Calu3 (cell line): ENCODE measurements around the gene ZNF700. TPM values are rescaled to one million over a fixed set of nuclear protein-coding genes. Genes with fewer than 3 reads are reported as not detected.
"Not testable (repeated sequence)": the region's sequence is repeated elsewhere in the genome, so short reads cannot be mapped to it uniquely, and the experiment has no call there.

Source experiments
- BruUV-seq: library from RNA; stranded (reverse); fragments of 400-500 nt; replicated peaks from 2 replicates; lab custom pipeline; 2021; lab: Mats Ljungman, UMichigan
- CTCF ChIA-PET: fragments of 300-600 bp; sonication (Branson Sonifier 250); formaldehyde crosslinking; loops from one replicate; lab custom pipeline; 2022; ENCODE audit warnings: antibody characterized with exemption; lab: Charles Lee
- DNase-seq: peaks from one replicate; pipeline ENCODE4 v3.0.0; 2022
- H3K27ac Mint-ChIP-seq: one replicate; pipeline ENCODE4 v1.8.0; 2022; ENCODE audit warnings: mixed read lengths; ENCODE audit not compliant: unreplicated experiment
- H3K27me3 Mint-ChIP-seq: one replicate; pipeline ENCODE4 v1.8.0; 2022; ENCODE audit warnings: mixed read lengths; ENCODE audit not compliant: unreplicated experiment
- H3K36me3 Mint-ChIP-seq: one replicate; pipeline ENCODE4 v1.8.0; 2022; ENCODE audit warnings: mild to moderate bottlenecking, moderate library complexity, mixed read lengths; ENCODE audit not compliant: insufficient read depth, unreplicated experiment
- H3K4me1 Mint-ChIP-seq: one replicate; pipeline ENCODE4 v1.8.0; 2022; ENCODE audit warnings: mild to moderate bottlenecking, low read depth, mixed read lengths; ENCODE audit not compliant: unreplicated experiment
- H3K4me3 Mint-ChIP-seq: one replicate; pipeline ENCODE4 v1.8.0; 2022; ENCODE audit warnings: mild to moderate bottlenecking, low read depth, moderate library complexity, mixed read lengths; ENCODE audit not compliant: unreplicated experiment
- H3K9me3 Mint-ChIP-seq: one replicate; pipeline ENCODE4 v1.8.0; 2022; ENCODE audit warnings: low read depth, mixed read lengths; ENCODE audit not compliant: unreplicated experiment
- CTCF ChIP-seq: fragments of 200-600 bp; IDR thresholded peaks from one replicate; pipeline ENCODE4 v1.8.0; 2022; ENCODE audit warnings: antibody characterized with exemption; ENCODE audit not compliant: unreplicated experiment
- intact Hi-C: fragments of 100-400 bp; cut with micrococcal nuclease; formaldehyde crosslinking; loops from one replicate; pipeline ENCODE4 v1.10.0; 2022; ENCODE audit not compliant: unreplicated experiment
- total RNA-seq: library from RNA; stranded (reverse); gene quantifications from 2 replicates; pipeline ENCODE4 v1.2.3, GENCODE V29; 2022

The ZNF700 gene
- total RNA-seq, 1 experiment from 2014 or later: 11.4 TPM

GRCh38 chr19:11931513-11931912, 6.6 kb downstream of the ZNF700 start:
- intact Hi-C loops: no loop called here
- BruUV-seq: no TSS peak
- TF ChIP-seq CTCF: no peak
- Mint-ChIP-seq H3K4me3 (no peak overlapping the region), H3K36me3 (peaks cover 8% of the 10 kb centered on the region), H3K9me3 (no peaks in the 10 kb centered on the region), H3K27ac (no peak overlapping the region), H3K27me3 (no peaks in the 10 kb centered on the region), H3K4me1 (no peaks in the 10 kb centered on the region)
- CTCF ChIA-PET: no interaction called here
- no peak for DNase-seq

GRCh38 chr19:11935829-11936228, 10.9 kb downstream of the ZNF700 start:
- H3K36me3 Mint-ChIP-seq, H3K27me3 Mint-ChIP-seq, H3K9me3 Mint-ChIP-seq, DNase-seq, H3K27ac Mint-ChIP-seq, intact Hi-C loops, CTCF ChIA-PET, H3K4me1 Mint-ChIP-seq, H3K4me3 Mint-ChIP-seq, BruUV-seq: not testable (repeated sequence)

- not testable (repeated sequence) for H3K9me3 Mint-ChIP-seq, H3K4me3 Mint-ChIP-seq
Observed at GRCh38 chr19:11938383-11938782, 13.5 kb downstream of the ZNF700 start.

GRCh38 chr19:11941361-11941887, 16.5 kb downstream of the ZNF700 start:
- DNase-seq, H3K9me3 Mint-ChIP-seq, H3K27ac Mint-ChIP-seq, intact Hi-C loops, CTCF ChIA-PET, H3K4me1 Mint-ChIP-seq, H3K27me3 Mint-ChIP-seq, BruUV-seq, H3K4me3 Mint-ChIP-seq, H3K36me3 Mint-ChIP-seq: not testable (repeated sequence)

More at GRCh38 chr19:11938383-11938782, 13.5 kb downstream of the ZNF700 start:
- CTCF ChIA-PET, H3K27me3 Mint-ChIP-seq, DNase-seq, H3K4me1 Mint-ChIP-seq, BruUV-seq, H3K27ac Mint-ChIP-seq, intact Hi-C loops, H3K36me3 Mint-ChIP-seq: not testable (repeated sequence)

GRCh38 chr19:11942008-11942842, 17.3 kb downstream of the ZNF700 start:
- H3K36me3 Mint-ChIP-seq: peaks cover 5% of the 10 kb centered on the region
- no peak overlapping the region for H3K27ac Mint-ChIP-seq
- H3K27me3 Mint-ChIP-seq: no peaks in the 10 kb centered on the region
- CTCF ChIA-PET: no interaction called here
- no TSS peak for BruUV-seq
- intact Hi-C loops: no loop called here
- H3K9me3 Mint-ChIP-seq: no peaks in the 10 kb centered on the region
- H3K4me1 Mint-ChIP-seq: no peaks in the 10 kb centered on the region
- no peak for TF ChIP-seq CTCF
- H3K4me3 Mint-ChIP-seq: no peak overlapping the region
- no peak for DNase-seq

- H3K27me3 Mint-ChIP-seq: no peaks in the 10 kb centered on the region
- no TSS peak for BruUV-seq
- H3K36me3 Mint-ChIP-seq: peaks cover 9% of the 10 kb centered on the region
- CTCF ChIA-PET: no interaction called here
- no peaks in the 10 kb centered on the region for H3K9me3 Mint-ChIP-seq
- DNase-seq: no peak
- H3K4me1 Mint-ChIP-seq: no peaks in the 10 kb centered on the region
- intact Hi-C loops: no loop called here
- no peak overlapping the region for H3K27ac Mint-ChIP-seq
- no peak for TF ChIP-seq CTCF
- H3K4me3 Mint-ChIP-seq: no peak overlapping the region
Observed at GRCh38 chr19:11942843-11943108, 17.9 kb downstream of the ZNF700 start.
